H1 (cell line): ENCODE results near the gene PRR12.

ENCODE experiments used
- ATF2 ChIP-seq: IDR thresholded peaks from 2 replicates; pipeline ENCODE4 v1.6.1; 2012; ENCODE audit warnings: low read length, inconsistent platforms
- CTCF ChIP-seq, 3 experiments: IDR thresholded peaks; 1 replicate in 2 of 3; 2 replicates in 1 of 3; pipeline versions ENCODE4 v1.5.1 to v1.6.1; 2011; ENCODE audit warnings: low read length in 3 of 3, mild to moderate bottlenecking in 3 of 3, inconsistent platforms in 2 of 3, low read depth in 1 of 3, moderate library complexity in 1 of 3; ENCODE audit not compliant: insufficient read depth in 1 of 3; ENCODE audit errors: control extremely low read depth in 1 of 3
- GABPA ChIP-seq: IDR thresholded peaks from 2 replicates; pipeline ENCODE4 v1.6.1; 2011; ENCODE audit warnings: mild to moderate bottlenecking, low read length, moderate library complexity, borderline replicate concordance; ENCODE audit not compliant: insufficient read depth
- JUND ChIP-seq: IDR thresholded peaks from 2 replicates; pipeline ENCODE4 v1.6.1; 2011; ENCODE audit warnings: mild to moderate bottlenecking, improper control_type of control experiment, low read length
- POLR2A ChIP-seq, 2 experiments: IDR thresholded peaks; 1 replicate in 1 of 2; 2 replicates in 1 of 2; pipeline ENCODE4 v1.6.1; 2011; ENCODE audit warnings: low read depth in 2 of 2, low read length in 2 of 2, mild to moderate bottlenecking in 2 of 2; ENCODE audit errors: control extremely low read depth in 1 of 2
- POLR2AphosphoS5 ChIP-seq: IDR thresholded peaks from 2 replicates; pipeline ENCODE4 v1.6.1; 2011; ENCODE audit warnings: low read depth, low read length
- SP2 ChIP-seq: IDR thresholded peaks from 2 replicates; pipeline ENCODE4 v1.6.1; 2012; ENCODE audit warnings: mild to moderate bottlenecking, low read length, inconsistent platforms
- YY1 ChIP-seq: IDR thresholded peaks from 2 replicates; pipeline ENCODE4 v1.6.1; 2011; ENCODE audit warnings: low read depth, mild to moderate bottlenecking, low read length

GRCh38 chr19:49652551-49653465 lies 61.8 kb downstream of the PRR12 start:
- TF ChIP-seq GABPA (no peak), CTCF (IDR thresholded peaks at IDR 0.05; ENCODE audit: control extremely low read depth in 1 of 3, insufficient read depth in 1 of 3, low read depth in 1 of 3, low read length in 3 of 3) (no peak), POLR2AphosphoS5 (no peak), POLR2A (IDR thresholded peaks at IDR 0.05; ENCODE audit: control extremely low read depth in 1 of 2, low read depth in 2 of 2, low read length in 2 of 2) (no peak), YY1 (no peak), JUND (no peak), SP2 (no peak), ATF2 (no peak)
